HUES48 (cell line): Measurements from ENCODE around the gene SLC22A15.
"Not testable (repeated sequence)": the region's sequence is repeated elsewhere in the genome, so short reads cannot be mapped to it uniquely, and the experiment has no call there.

Experiments
- H3K27ac ChIP-seq: one replicate; pipeline ENCODE4 v1.7.0; 2013; ENCODE audit warnings: low read depth, low read length, inconsistent platforms
- H3K27me3 ChIP-seq: 2 replicates; pipeline ENCODE4 v1.6.1; 2013; ENCODE audit warnings: mild to moderate bottlenecking, low read length; ENCODE audit not compliant: control insufficient read depth, insufficient read depth
- H3K36me3 ChIP-seq: 2 replicates; pipeline ENCODE4 v1.6.1; 2013; ENCODE audit warnings: low read length; ENCODE audit not compliant: control insufficient read depth, insufficient read depth
- H3K4me1 ChIP-seq: 2 replicates; pipeline ENCODE4 v1.6.1; 2013; ENCODE audit warnings: mild to moderate bottlenecking, low read length; ENCODE audit not compliant: control insufficient read depth, insufficient read depth
- H3K4me3 ChIP-seq: 2 replicates; pipeline ENCODE4 v1.5.1; 2013; ENCODE audit warnings: mild to moderate bottlenecking, low read depth, low read length
- H3K9ac ChIP-seq: 2 replicates; pipeline ENCODE4 v1.6.1; 2013; ENCODE audit warnings: mild to moderate bottlenecking, low read depth, low read length, moderate library complexity
- H3K9me3 ChIP-seq: 2 replicates; pipeline ENCODE4 v1.6.1; 2013; ENCODE audit warnings: low read length; ENCODE audit not compliant: control insufficient read depth, insufficient read depth

Gene SLC22A15

GRCh38 chr1:115955228-115955627, 21.1 kb upstream of the SLC22A15 start:
- Histone ChIP-seq H3K27ac (no peak overlapping the region), H3K9ac (no peak overlapping the region), H3K4me3 (no peak overlapping the region), H3K27me3 (no peaks in the 10 kb centered on the region), H3K36me3 (no peaks in the 10 kb centered on the region), H3K9me3 (no peaks in the 10 kb centered on the region), H3K4me1 (peaks cover 34% of the 10 kb centered on the region)

- Histone ChIP-seq H3K36me3 (no peaks in the 10 kb centered on the region), H3K4me1 (peaks cover 48% of the 10 kb centered on the region), H3K27ac (no peak overlapping the region), H3K9me3 (no peaks in the 10 kb centered on the region), H3K9ac (no peak overlapping the region), H3K4me3 (no peak overlapping the region), H3K27me3 (no peaks in the 10 kb centered on the region)
Observed at GRCh38 chr1:115958866-115959265, 17.4 kb upstream of the SLC22A15 start.

DNA sequence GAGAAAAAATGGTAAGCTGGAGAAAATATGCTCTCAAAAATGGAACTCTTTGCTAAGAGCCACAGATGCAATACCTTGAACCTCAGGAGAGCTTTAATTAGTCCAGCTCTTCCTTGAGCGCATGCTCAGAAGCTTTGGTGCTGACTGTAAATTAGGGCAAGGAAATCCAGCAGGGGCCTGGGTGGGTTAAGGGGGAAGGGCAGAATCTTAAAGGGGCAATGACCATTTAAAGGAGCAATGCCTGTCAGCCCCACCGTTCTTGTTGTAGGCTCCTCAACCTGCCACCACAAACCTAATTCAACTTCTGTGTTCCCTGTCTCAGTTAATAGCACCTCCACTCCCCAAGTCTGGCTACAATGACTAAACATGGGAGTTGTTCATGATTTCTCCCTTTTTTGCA, 6.8 kb upstream of the SLC22A15 start:
- Histone ChIP-seq H3K9ac (no peak overlapping the region), H3K4me3 (no peak overlapping the region), H3K27ac (no peak overlapping the region), H3K4me1 (peaks cover 13% of the 10 kb centered on the region), H3K9me3 (no peaks in the 10 kb centered on the region), H3K27me3 (no peaks in the 10 kb centered on the region), H3K36me3 (no peaks in the 10 kb centered on the region)

DNA sequence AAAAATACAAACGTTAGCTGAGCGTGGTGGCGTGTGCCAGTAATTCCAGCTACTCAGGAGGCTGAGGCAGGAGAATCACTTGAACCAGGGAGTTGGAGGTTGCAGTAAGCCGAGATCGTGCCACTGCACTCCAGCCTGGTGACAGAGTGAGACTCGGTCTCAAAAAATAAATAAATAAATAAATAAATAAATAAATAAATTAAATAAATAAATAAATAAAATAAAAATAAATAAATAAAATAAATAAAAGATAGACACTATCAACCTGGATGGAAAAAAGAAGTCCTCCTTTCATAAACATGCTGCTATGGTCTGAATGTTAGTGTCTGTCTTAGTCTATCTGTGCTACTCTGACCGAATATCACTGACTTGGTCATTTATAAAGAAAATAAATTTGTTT, 4.5 kb upstream of the SLC22A15 start:
- not testable (repeated sequence) for H3K4me3 ChIP-seq, H3K36me3 ChIP-seq, H3K9ac ChIP-seq, H3K27me3 ChIP-seq, H3K9me3 ChIP-seq, H3K27ac ChIP-seq
- peaks cover 13% of the 10 kb centered on the region for H3K4me1 ChIP-seq

DNA sequence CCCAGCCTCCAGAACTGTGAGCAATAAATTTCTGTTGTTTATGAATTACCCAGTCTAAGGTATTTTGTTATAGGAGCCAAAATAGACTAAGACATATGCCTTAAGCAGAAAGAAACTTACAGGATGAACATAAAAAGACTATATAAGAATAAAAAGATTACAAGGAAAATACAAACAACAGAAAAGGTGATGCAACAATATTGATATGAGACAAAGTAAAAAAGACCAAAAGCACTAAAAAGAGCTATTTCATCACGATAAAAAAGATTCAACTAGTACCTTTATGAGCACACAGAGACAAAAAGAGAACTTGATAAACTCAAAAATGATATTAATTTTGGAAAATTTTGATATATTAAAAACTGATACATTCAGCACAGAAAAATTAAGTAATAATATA, 3.2 kb upstream of the SLC22A15 start:
- H3K4me3 ChIP-seq, result no peak overlapping the region
- no peaks in the 10 kb centered on the region for H3K36me3 ChIP-seq
- H3K27me3 ChIP-seq, result no peaks in the 10 kb centered on the region
- peaks cover 24% of the 10 kb centered on the region for H3K4me1 ChIP-seq
- H3K9ac ChIP-seq, result no peak overlapping the region
- no peaks in the 10 kb centered on the region for H3K9me3 ChIP-seq
- H3K27ac ChIP-seq, result no peak overlapping the region

DNA sequence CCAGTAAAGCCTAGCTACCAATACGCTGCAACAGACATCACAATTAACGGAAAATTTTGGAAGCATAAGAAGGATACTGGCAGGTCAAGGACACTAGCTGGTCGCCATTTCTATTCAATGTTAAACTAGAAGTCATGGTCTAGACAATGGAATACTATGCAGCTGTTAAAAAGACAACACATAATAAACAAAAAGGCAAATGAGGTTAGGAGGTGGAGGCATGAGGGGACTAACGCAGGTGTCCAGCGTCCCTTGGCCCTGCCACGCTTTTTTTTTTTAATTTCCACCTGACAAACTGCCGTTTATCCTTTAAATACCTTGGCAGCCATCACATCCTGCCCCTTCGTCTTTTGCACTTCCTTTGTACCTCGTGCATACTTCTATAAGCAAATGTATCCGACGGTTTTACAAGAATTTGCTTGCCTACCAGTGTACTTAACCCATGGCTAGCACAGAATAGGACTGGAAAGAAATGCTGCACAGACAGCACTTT, 698 bp upstream of the SLC22A15 start:
- Histone ChIP-seq H3K9ac (peak overlapping the region; percentile 42), H3K9me3 (no peaks in the 10 kb centered on the region), H3K4me3 (peak overlapping the region; percentile 66), H3K36me3 (no peaks in the 10 kb centered on the region), H3K4me1 (peaks cover 17% of the 10 kb centered on the region), H3K27me3 (no peaks in the 10 kb centered on the region), H3K27ac (peak overlapping the region; percentile 75)

DNA sequence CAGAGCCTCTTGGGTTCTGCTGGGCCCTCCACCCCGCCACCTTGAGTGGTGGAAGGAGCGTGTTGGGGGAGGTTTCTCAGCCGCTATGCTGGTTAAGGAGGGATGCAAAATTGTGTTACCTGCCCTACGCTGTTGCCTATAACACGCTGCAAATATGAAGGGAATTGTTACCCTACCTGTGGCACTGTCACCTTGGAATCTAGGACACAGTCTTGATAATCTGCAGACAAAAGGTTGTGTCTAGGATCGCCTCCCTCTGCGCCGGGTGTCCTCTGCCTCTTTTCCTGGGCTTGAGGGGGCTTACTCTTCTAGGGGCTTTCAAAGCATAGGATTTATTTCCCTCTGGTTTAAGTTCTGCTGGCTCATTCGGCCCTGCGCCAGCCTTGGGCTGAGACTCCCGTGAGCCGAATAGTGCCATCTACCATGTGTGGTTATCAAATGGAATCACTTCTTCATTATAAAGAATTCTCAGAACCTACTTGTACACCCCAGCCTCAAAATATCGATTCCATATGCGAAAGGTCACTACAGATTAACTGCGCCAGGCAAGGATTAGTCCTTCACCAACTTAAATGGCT, 697 bp downstream of the SLC22A15 start:
- peaks cover 21% of the 10 kb centered on the region for H3K4me1 ChIP-seq
- peak overlapping the region; percentile 75 for H3K27ac ChIP-seq
- no peaks in the 10 kb centered on the region for H3K9me3 ChIP-seq
- H3K36me3 ChIP-seq, result no peaks in the 10 kb centered on the region
- peak overlapping the region; percentile 70 for H3K9ac ChIP-seq
- H3K27me3 ChIP-seq, result no peaks in the 10 kb centered on the region
- peak overlapping the region; percentile 66 for H3K4me3 ChIP-seq

DNA sequence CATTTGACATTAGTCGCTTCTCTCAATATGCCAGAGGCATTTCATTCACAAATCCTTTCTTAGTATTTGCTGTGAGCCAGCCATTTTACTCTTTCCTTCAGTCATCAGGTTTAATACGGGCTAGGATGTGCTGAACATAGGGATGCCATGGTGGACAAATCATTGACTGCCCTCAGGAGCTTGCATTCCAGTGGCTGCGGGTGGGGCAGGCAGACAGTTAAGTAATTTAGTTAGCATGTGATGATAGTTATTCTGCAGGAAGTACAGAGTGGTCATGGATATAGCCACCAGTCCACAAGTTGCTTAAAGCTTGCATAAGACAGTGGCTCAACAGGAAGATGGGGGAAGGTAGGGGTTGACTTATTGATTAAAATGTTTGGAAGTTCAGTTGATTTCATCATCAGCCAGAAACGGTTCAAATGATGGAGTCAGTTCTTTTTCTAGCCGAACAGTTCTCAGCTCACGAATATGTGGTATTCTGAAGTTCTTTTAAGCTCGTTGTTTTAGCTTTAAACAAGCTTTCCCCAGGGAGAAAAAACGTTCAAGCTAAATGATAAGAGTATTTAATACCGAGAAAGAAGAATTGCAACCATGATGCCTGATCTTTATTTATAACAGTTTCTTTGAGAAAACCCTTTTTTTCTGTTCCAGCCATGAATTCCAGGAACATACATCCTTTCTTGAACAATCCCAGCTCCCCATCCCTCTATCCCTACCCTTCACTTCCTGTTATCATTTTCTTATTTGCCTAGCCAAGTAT, 1.4 kb downstream of the SLC22A15 start:
- Histone ChIP-seq H3K9ac (peak overlapping the region; percentile 70; the same call in 1 of the 2 replicates), H3K9me3 (no peaks in the 10 kb centered on the region), H3K4me1 (peaks cover 21% of the 10 kb centered on the region), H3K36me3 (no peaks in the 10 kb centered on the region), H3K27me3 (no peaks in the 10 kb centered on the region), H3K27ac (no peak overlapping the region), H3K4me3 (peak overlapping the region; percentile 66)

DNA sequence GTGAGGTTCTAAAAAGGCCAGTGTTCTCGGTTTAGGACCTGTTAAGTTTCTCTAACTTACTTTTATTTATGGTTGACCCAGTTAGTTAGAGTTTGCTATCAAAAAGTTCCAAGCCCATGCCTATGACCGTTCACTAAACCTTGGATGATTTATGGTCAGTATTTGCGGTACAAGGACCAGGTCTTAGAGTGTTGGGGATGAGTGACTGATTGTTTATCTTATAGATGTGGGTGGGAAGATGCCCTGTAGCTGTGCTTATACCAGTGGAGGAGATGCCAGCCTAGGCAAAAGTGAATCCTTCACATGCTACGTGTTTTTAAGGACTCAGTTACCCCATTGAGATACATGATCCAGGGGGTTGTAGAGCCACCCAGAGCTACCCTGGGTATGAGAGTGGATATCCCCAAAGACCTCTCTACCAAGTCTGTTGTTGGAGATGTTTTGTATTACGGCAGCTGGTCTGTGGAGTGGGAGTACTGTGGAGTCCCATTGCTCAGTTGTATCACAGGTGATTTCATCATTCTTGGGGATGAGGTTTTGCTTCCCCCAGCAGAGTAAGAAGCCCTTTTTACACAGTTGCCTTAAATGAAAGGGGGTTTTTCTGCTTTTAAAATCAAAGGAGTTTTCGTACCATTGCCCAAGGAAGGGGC, 2.1 kb downstream of the SLC22A15 start:
- H3K9ac ChIP-seq, result no peak overlapping the region
- H3K4me3 ChIP-seq, result no peak overlapping the region
- H3K27ac ChIP-seq, result no peak overlapping the region
- H3K4me1 ChIP-seq, result peaks cover 21% of the 10 kb centered on the region
- H3K36me3 ChIP-seq, result no peaks in the 10 kb centered on the region
- no peaks in the 10 kb centered on the region for H3K9me3 ChIP-seq
- no peaks in the 10 kb centered on the region for H3K27me3 ChIP-seq

GRCh38 chr1:115980156-115980555, 3.8 kb downstream of the SLC22A15 start:
- peaks cover 21% of the 10 kb centered on the region for H3K4me1 ChIP-seq
- H3K27me3 ChIP-seq, result no peaks in the 10 kb centered on the region
- no peak overlapping the region for H3K4me3 ChIP-seq
- no peak overlapping the region for H3K27ac ChIP-seq
- H3K9ac ChIP-seq, result no peak overlapping the region
- no peaks in the 10 kb centered on the region for H3K36me3 ChIP-seq
- H3K9me3 ChIP-seq, result no peaks in the 10 kb centered on the region
